ENCODE results near the gene NDP.

NDP gene

DNA sequence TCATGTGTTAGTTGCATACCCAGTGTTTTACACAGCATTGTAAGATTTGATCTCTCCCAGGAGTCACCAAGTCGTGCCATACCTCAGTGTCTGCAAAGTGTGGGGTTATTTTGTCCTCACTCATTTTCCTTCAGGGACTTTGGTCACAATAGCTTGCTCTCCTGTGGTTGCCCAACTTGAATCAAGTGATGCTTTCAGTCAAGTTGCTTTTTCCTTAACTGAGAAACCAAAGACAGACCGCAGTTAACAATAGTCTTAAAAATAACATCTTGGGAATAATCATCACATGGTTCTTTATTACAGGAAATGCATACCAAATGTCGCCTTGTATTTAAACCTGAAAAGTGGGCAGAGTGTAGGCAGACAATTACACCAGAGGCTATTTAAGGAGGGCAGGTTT lies 44.5 kb upstream of the NDP start:
- no peak overlapping the region for H2AFZ ChIP-seq (ENCODE audit: low read depth, low read length)
- no peaks in the 10 kb centered on the region for H3K79me1 ChIP-seq (replicated peaks; ENCODE audit: low read length, poor library complexity, severe bottlenecking)
- H4K8ac ChIP-seq (ENCODE audit: low read length): no peak overlapping the region
- H4K91ac ChIP-seq (ENCODE audit: low read length): no peak overlapping the region
- no peak overlapping the region for H3K14ac ChIP-seq (ENCODE audit: low read length in 2 of 2)
- no peaks in the 10 kb centered on the region for H3K36me3 ChIP-seq (ENCODE audit: control insufficient read depth in 1 of 2, insufficient read depth in 2 of 2, low read depth in 1 of 2, low read length in 2 of 2)
- H2BK120ac ChIP-seq (ENCODE audit: low read depth, low read length): no peak overlapping the region
- H3K4me1 ChIP-seq (ENCODE audit: control insufficient read depth, insufficient read depth, low read depth, low read length): no peaks in the 10 kb centered on the region
- H2BK5ac ChIP-seq (ENCODE audit: low read depth, low read length, poor library complexity, severe bottlenecking): no peak overlapping the region
- peaks cover 0 to 10% of the 10 kb centered on the region in 2 experiments for H3K27me3 ChIP-seq (ENCODE audit: control insufficient read depth in 1 of 2, insufficient read depth in 1 of 2, low read length in 2 of 2)
- no peak overlapping the region for H2BK12ac ChIP-seq (ENCODE audit: low read length in 2 of 2)
- no peak overlapping the region for H3K4me2 ChIP-seq (ENCODE audit: low read length, poor library complexity, severe bottlenecking)
- 55% methylated on average over 1 of the region's 3 CpGs for WGBS
- no peak overlapping the region for H3K18ac ChIP-seq (ENCODE audit: low read depth in 1 of 2, low read length in 2 of 2)
- no peak overlapping the region for H3K23ac ChIP-seq (ENCODE audit: low read length in 2 of 2)
- no peak overlapping the region for H3K9ac ChIP-seq (ENCODE audit: low read length)
- no peak overlapping the region for H3K27ac ChIP-seq (ENCODE audit: low read length, poor library complexity, severe bottlenecking)
- H3K4me3 ChIP-seq (ENCODE audit: insufficient read depth in 1 of 2, low read depth in 1 of 2, low read length in 2 of 2): no peak overlapping the region
- no peak overlapping the region for H2BK15ac ChIP-seq (ENCODE audit: low read depth, poor library complexity, severe bottlenecking)
- no peak overlapping the region for H3K4ac ChIP-seq (ENCODE audit: low read depth in 1 of 2, low read length in 2 of 2)
- DNase-seq: no peak
- no peak overlapping the region for H2AK5ac ChIP-seq (ENCODE audit: low read length, severe bottlenecking)
- no peaks in the 10 kb centered on the region for H3K9me3 ChIP-seq (ENCODE audit: control insufficient read depth, low read length)

DNA sequence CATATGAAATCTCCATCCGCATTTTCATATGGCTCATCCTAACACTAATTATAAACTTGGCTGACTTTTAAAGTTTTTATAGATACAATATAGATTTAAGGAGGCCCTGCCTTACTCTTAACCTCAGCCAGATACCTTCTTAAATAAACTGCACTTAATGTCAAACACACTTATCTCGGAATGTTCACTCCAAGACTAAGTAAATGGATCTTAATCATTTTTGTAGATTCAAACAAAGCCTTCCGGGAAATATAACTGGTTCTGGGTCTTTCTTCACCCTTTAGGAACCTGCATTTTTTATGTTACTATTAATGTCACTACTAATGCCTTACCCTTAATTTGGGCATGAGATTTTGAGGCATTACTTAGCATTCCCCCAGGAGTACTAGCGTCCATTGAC lies 43.7 kb upstream of the NDP start:
- no peak overlapping the region for H3K4me2 ChIP-seq (ENCODE audit: low read length, poor library complexity, severe bottlenecking)
- no peak overlapping the region for H2BK15ac ChIP-seq (ENCODE audit: low read depth, poor library complexity, severe bottlenecking)
- H3K14ac ChIP-seq (ENCODE audit: low read length in 2 of 2): no peak overlapping the region
- 91% methylated on average over 3 of the region's 4 CpGs for WGBS
- H3K79me1 ChIP-seq (replicated peaks; ENCODE audit: low read length, poor library complexity, severe bottlenecking): no peaks in the 10 kb centered on the region
- H4K8ac ChIP-seq (ENCODE audit: low read length): no peak overlapping the region
- no peak for DNase-seq
- no peak overlapping the region for H2BK5ac ChIP-seq (ENCODE audit: low read depth, low read length, poor library complexity, severe bottlenecking)
- H2AFZ ChIP-seq (ENCODE audit: low read depth, low read length): no peak overlapping the region
- H3K9ac ChIP-seq (ENCODE audit: low read length): no peak overlapping the region
- no peak overlapping the region for H3K18ac ChIP-seq (ENCODE audit: low read depth in 1 of 2, low read length in 2 of 2)
- no peak overlapping the region for H3K4ac ChIP-seq (ENCODE audit: low read depth in 1 of 2, low read length in 2 of 2)
- H3K4me3 ChIP-seq (ENCODE audit: insufficient read depth in 1 of 2, low read depth in 1 of 2, low read length in 2 of 2): no peak overlapping the region
- no peak overlapping the region for H2BK12ac ChIP-seq (ENCODE audit: low read length in 2 of 2)
- H2BK120ac ChIP-seq (ENCODE audit: low read depth, low read length): no peak overlapping the region
- no peak overlapping the region for H3K27ac ChIP-seq (ENCODE audit: low read length, poor library complexity, severe bottlenecking)
- H3K27me3 ChIP-seq (ENCODE audit: control insufficient read depth in 1 of 2, insufficient read depth in 1 of 2, low read length in 2 of 2): peaks cover 0 to 10% of the 10 kb centered on the region in 2 experiments
- H3K4me1 ChIP-seq (ENCODE audit: control insufficient read depth, insufficient read depth, low read depth, low read length): no peaks in the 10 kb centered on the region
- H3K23ac ChIP-seq (ENCODE audit: low read length in 2 of 2): no peak overlapping the region
- no peaks in the 10 kb centered on the region for H3K9me3 ChIP-seq (ENCODE audit: control insufficient read depth, low read length)
- H4K91ac ChIP-seq (ENCODE audit: low read length): no peak overlapping the region
- H2AK5ac ChIP-seq (ENCODE audit: low read length, severe bottlenecking): no peak overlapping the region
- no peaks in the 10 kb centered on the region for H3K36me3 ChIP-seq (ENCODE audit: control insufficient read depth in 1 of 2, insufficient read depth in 2 of 2, low read depth in 1 of 2, low read length in 2 of 2)

GRCh38 chrX:44012484-44013096 lies 39.4 kb upstream of the NDP start:
- H3K9me3 ChIP-seq (ENCODE audit: control insufficient read depth, low read length): no peaks in the 10 kb centered on the region
- H4K8ac ChIP-seq (ENCODE audit: low read length): no peak overlapping the region
- no peak overlapping the region for H3K9ac ChIP-seq (ENCODE audit: low read length)
- no peak overlapping the region for H2BK15ac ChIP-seq (ENCODE audit: low read depth, poor library complexity, severe bottlenecking)
- H2BK12ac ChIP-seq (ENCODE audit: low read length in 2 of 2): no peak overlapping the region
- no peak overlapping the region for H2BK120ac ChIP-seq (ENCODE audit: low read depth, low read length)
- H4K91ac ChIP-seq (ENCODE audit: low read length): no peak overlapping the region
- H3K4me1 ChIP-seq (ENCODE audit: control insufficient read depth, insufficient read depth, low read depth, low read length): no peaks in the 10 kb centered on the region
- H3K23ac ChIP-seq (ENCODE audit: low read length in 2 of 2): no peak overlapping the region
- H3K14ac ChIP-seq (ENCODE audit: low read length in 2 of 2): no peak overlapping the region
- no peak overlapping the region for H3K4ac ChIP-seq (ENCODE audit: low read depth in 1 of 2, low read length in 2 of 2)
- H3K36me3 ChIP-seq (ENCODE audit: control insufficient read depth in 1 of 2, insufficient read depth in 2 of 2, low read depth in 1 of 2, low read length in 2 of 2): no peaks in the 10 kb centered on the region
- no peak overlapping the region for H2AK5ac ChIP-seq (ENCODE audit: low read length, severe bottlenecking)
- no peaks in the 10 kb centered on the region for H3K79me1 ChIP-seq (replicated peaks; ENCODE audit: low read length, poor library complexity, severe bottlenecking)
- H2BK5ac ChIP-seq (ENCODE audit: low read depth, low read length, poor library complexity, severe bottlenecking): no peak overlapping the region
- no peak overlapping the region for H3K4me2 ChIP-seq (ENCODE audit: low read length, poor library complexity, severe bottlenecking)
- H3K27ac ChIP-seq (ENCODE audit: low read length, poor library complexity, severe bottlenecking): no peak overlapping the region
- WGBS: 59% methylated on average over 3 of the region's 4 CpGs
- H3K27me3 ChIP-seq (ENCODE audit: control insufficient read depth in 1 of 2, insufficient read depth in 1 of 2, low read length in 2 of 2): peaks cover 0 to 5% of the 10 kb centered on the region in 2 experiments
- no peak overlapping the region for H3K4me3 ChIP-seq (ENCODE audit: insufficient read depth in 1 of 2, low read depth in 1 of 2, low read length in 2 of 2)
- peak overlapping the region in 1 of 2 experiments; percentile 34 for H3K18ac ChIP-seq (ENCODE audit: low read depth in 1 of 2, low read length in 2 of 2)
- no peak overlapping the region for H2AFZ ChIP-seq (ENCODE audit: low read depth, low read length)
- DNase-seq: peak; percentile 48

- Histone ChIP-seq H3K27me3 (ENCODE audit: control insufficient read depth in 1 of 2, insufficient read depth in 1 of 2, low read length in 2 of 2) (no peaks in the 10 kb centered on the region), H3K23ac (ENCODE audit: low read length in 2 of 2) (no peak overlapping the region), H3K9me3 (ENCODE audit: control insufficient read depth, low read length) (no peaks in the 10 kb centered on the region), H2BK15ac (ENCODE audit: low read depth, poor library complexity, severe bottlenecking) (no peak overlapping the region), H3K4me2 (ENCODE audit: low read length, poor library complexity, severe bottlenecking) (no peak overlapping the region), H3K4ac (ENCODE audit: low read depth in 1 of 2, low read length in 2 of 2) (no peak overlapping the region), H3K4me3 (ENCODE audit: insufficient read depth in 1 of 2, low read depth in 1 of 2, low read length in 2 of 2) (no peak overlapping the region), H3K9ac (ENCODE audit: low read length) (no peak overlapping the region), H3K27ac (ENCODE audit: low read length, poor library complexity, severe bottlenecking) (no peak overlapping the region), H2BK5ac (ENCODE audit: low read depth, low read length, poor library complexity, severe bottlenecking) (no peak overlapping the region), H4K8ac (ENCODE audit: low read length) (no peak overlapping the region), H2AFZ (ENCODE audit: low read depth, low read length) (no peak overlapping the region), H3K4me1 (ENCODE audit: control insufficient read depth, insufficient read depth, low read depth, low read length) (no peaks in the 10 kb centered on the region), H3K18ac (ENCODE audit: low read depth in 1 of 2, low read length in 2 of 2) (no peak overlapping the region), H2BK120ac (ENCODE audit: low read depth, low read length) (no peak overlapping the region), H3K14ac (ENCODE audit: low read length in 2 of 2) (no peak overlapping the region), H3K79me1 (replicated peaks; ENCODE audit: low read length, poor library complexity, severe bottlenecking) (no peaks in the 10 kb centered on the region), H4K91ac (ENCODE audit: low read length) (no peak overlapping the region), H2AK5ac (ENCODE audit: low read length, severe bottlenecking) (no peak overlapping the region), H3K36me3 (ENCODE audit: control insufficient read depth in 1 of 2, insufficient read depth in 2 of 2, low read depth in 1 of 2, low read length in 2 of 2) (no peaks in the 10 kb centered on the region), H2BK12ac (ENCODE audit: low read length in 2 of 2) (no peak overlapping the region)
- DNase-seq: no peak
- 81% methylated on average over 3 of the region's 3 CpGs for WGBS
Measured at GRCh38 chrX:44011506-44011905, 38.3 kb upstream of the NDP start.
